ENCODE data around the gene HAVCR2.
A peak's percentile ranks its signal among the peaks of the same experiment; 100 is the strongest.
"Not testable (repeated sequence)": the region's sequence is repeated elsewhere in the genome, so short reads cannot be mapped to it uniquely, and the experiment has no call there.

HAVCR2 gene

GRCh38 chr5:157088342-157088990, 20.4 kb downstream of the HAVCR2 start:
- no peak for DNase-seq (ENCODE audit: low spot score)

GRCh38 chr5:157086751-157087359, 22.0 kb downstream of the HAVCR2 start:
- DNase-seq (ENCODE audit: low spot score): no peak

- DNase-seq (ENCODE audit: low spot score): peak; percentile 3
Observed at GRCh38 chr5:157085930-157086329, 22.9 kb downstream of the HAVCR2 start.

GRCh38 chr5:157080286-157080685, 28.6 kb downstream of the HAVCR2 start:
- peak; percentile 11 for DNase-seq (ENCODE audit: low spot score)

GRCh38 chr5:157076558-157076957, 32.3 kb downstream of the HAVCR2 start:
- no peak for DNase-seq (ENCODE audit: low spot score)

- DNase-seq (ENCODE audit: low spot score): no peak
Observed at GRCh38 chr5:157072508-157072907, 36.3 kb downstream of the HAVCR2 start.

- no peak for DNase-seq (ENCODE audit: low spot score)
Observed at GRCh38 chr5:157069949-157070348, 38.9 kb downstream of the HAVCR2 start.

GRCh38 chr5:157068785-157069184, 40.1 kb downstream of the HAVCR2 start:
- no peak for DNase-seq (ENCODE audit: low spot score)

GRCh38 chr5:157068339-157068738, 40.5 kb downstream of the HAVCR2 start:
- DNase-seq (ENCODE audit: low spot score): no peak

GRCh38 chr5:157067005-157067404, 41.8 kb downstream of the HAVCR2 start:
- no peak for DNase-seq (ENCODE audit: low spot score)

- DNase-seq (ENCODE audit: low spot score): no peak
Observed at GRCh38 chr5:157066080-157066479, 42.8 kb downstream of the HAVCR2 start.

- no peak for DNase-seq (ENCODE audit: low spot score)
Observed at GRCh38 chr5:157063776-157064430, 44.9 kb downstream of the HAVCR2 start.

- DNase-seq (ENCODE audit: low spot score): no peak
Observed at GRCh38 chr5:157059891-157060290, 49.0 kb downstream of the HAVCR2 start.

GRCh38 chr5:157059093-157059539, 49.7 kb downstream of the HAVCR2 start, which contains the start of gene HAVCR1:
TSS of gene HAVCR1 (minus strand) at chr5:157059116. CDS start at chr5:157057943, 1,173 bp downstream.
- DNase-seq (ENCODE audit: low spot score): no peak

GRCh38 chr5:157057459-157058370, 51.1 kb downstream of the HAVCR2 start:
- no peak for DNase-seq (ENCODE audit: low spot score)

- not testable (repeated sequence) for DNase-seq (ENCODE audit: low spot score)
Observed at GRCh38 chr5:157056848-157057247, 52.0 kb downstream of the HAVCR2 start.

GRCh38 chr5:157051604-157052245, 57.1 kb downstream of the HAVCR2 start:
- no peak for DNase-seq (ENCODE audit: low spot score)

GRCh38 chr5:157050050-157050449, 58.8 kb downstream of the HAVCR2 start:
- no peak for DNase-seq (ENCODE audit: low spot score)

- no peak for DNase-seq (ENCODE audit: low spot score)
Observed at GRCh38 chr5:157049605-157050004, 59.2 kb downstream of the HAVCR2 start.

- no peak for DNase-seq (ENCODE audit: low spot score)
Observed at GRCh38 chr5:157047898-157048297, 60.9 kb downstream of the HAVCR2 start.

GRCh38 chr5:157047016-157047415, 61.8 kb downstream of the HAVCR2 start:
- DNase-seq (ENCODE audit: low spot score): not testable (repeated sequence)

- DNase-seq (ENCODE audit: low spot score): no peak
Observed at GRCh38 chr5:157046041-157046440, 62.8 kb downstream of the HAVCR2 start.
